Measurements from ENCODE around the gene BPIFA2.
"Not testable (repeated sequence)": the region's sequence is repeated elsewhere in the genome, so short reads cannot be mapped to it uniquely, and the experiment has no call there.

BPIFA2 gene

DNA sequence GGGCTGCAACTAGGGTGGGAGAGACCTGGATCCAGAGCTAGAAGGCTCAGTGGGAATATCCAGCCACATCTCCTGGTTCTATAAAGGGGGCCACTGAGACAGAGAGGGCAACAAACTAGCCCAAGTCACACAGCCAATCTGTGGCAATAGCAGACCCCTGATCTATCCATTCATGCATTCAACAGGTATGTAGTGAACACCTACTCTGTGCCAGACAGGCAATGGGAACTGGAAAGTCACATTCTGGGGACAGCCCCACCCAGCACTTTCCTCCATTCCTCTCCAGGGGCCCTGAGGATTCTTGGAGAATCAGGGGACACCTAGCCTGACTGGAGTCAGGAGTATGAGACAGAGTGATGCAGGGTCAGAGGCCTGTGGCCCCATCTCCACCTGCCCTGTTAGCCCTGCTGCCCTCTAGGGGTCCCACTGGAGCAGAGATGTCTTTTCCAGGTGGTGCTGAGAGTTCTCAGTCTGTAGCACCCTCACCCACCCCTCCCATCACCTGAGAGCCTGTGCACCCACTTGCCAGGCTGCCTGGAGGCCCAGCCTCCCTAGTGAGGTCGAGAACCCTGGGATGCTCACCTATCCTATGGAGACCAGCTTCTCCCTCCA lies 13.6 kb downstream of the BPIFA2 start:
- no peaks in the 10 kb centered on the region for H3K36me3 Mint-ChIP-seq (ENCODE audit: low read depth)
- TF ChIP-seq, protein P1, sequence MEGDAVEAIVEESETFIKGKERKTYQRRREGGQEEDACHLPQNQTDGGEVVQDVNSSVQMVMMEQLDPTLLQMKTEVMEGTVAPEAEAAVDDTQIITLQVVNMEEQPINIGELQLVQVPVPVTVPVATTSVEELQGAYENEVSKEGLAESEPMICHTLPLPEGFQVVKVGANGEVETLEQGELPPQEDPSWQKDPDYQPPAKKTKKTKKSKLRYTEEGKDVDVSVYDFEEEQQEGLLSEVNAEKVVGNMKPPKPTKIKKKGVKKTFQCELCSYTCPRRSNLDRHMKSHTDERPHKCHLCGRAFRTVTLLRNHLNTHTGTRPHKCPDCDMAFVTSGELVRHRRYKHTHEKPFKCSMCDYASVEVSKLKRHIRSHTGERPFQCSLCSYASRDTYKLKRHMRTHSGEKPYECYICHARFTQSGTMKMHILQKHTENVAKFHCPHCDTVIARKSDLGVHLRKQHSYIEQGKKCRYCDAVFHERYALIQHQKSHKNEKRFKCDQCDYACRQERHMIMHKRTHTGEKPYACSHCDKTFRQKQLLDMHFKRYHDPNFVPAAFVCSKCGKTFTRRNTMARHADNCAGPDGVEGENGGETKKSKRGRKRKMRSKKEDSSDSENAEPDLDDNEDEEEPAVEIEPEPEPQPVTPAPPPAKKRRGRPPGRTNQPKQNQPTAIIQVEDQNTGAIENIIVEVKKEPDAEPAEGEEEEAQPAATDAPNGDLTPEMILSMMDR (IDR thresholded peaks at IDR 0.05; ENCODE audit: unreplicated experiment in 3 of 3): no peak
- peaks cover 7% of the 10 kb centered on the region for H3K9me3 Mint-ChIP-seq
- H3K27ac Mint-ChIP-seq: no peak overlapping the region
- H3K4me3 Mint-ChIP-seq: no peak overlapping the region
- peaks cover 9% of the 10 kb centered on the region for H3K27me3 Mint-ChIP-seq (ENCODE audit: low read depth)
- H3K4me1 Mint-ChIP-seq: no peaks in the 10 kb centered on the region

DNA sequence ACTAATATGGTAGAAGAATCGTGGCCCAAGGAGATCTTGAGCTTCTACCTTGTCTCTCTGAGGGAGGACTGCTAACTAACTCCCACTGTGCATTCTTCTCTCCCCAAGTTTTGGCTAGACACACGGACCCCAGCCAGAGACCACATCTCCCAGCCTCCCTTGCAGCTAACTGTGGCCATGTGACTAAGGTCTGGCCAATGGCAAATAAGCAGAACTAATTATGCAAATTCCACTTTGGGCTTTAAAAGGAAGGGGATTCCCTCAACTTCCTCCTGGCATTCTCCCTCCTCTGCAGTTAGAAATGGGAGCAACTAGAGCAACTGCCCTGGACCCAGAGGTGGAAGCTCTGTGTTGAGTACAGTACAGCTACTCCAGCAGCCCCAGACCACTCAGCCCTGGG lies 15.4 kb downstream of the BPIFA2 start:
- H3K36me3 Mint-ChIP-seq (ENCODE audit: low read depth): no peaks in the 10 kb centered on the region
- peaks cover 7% of the 10 kb centered on the region for H3K27me3 Mint-ChIP-seq (ENCODE audit: low read depth)
- no peak overlapping the region for H3K27ac Mint-ChIP-seq
- H3K4me1 Mint-ChIP-seq: no peaks in the 10 kb centered on the region
- TF ChIP-seq, protein P1 (IDR thresholded peaks at IDR 0.05; ENCODE audit: unreplicated experiment in 3 of 3): no peak
- H3K4me3 Mint-ChIP-seq: no peak overlapping the region
- H3K9me3 Mint-ChIP-seq: peaks cover 7% of the 10 kb centered on the region

DNA sequence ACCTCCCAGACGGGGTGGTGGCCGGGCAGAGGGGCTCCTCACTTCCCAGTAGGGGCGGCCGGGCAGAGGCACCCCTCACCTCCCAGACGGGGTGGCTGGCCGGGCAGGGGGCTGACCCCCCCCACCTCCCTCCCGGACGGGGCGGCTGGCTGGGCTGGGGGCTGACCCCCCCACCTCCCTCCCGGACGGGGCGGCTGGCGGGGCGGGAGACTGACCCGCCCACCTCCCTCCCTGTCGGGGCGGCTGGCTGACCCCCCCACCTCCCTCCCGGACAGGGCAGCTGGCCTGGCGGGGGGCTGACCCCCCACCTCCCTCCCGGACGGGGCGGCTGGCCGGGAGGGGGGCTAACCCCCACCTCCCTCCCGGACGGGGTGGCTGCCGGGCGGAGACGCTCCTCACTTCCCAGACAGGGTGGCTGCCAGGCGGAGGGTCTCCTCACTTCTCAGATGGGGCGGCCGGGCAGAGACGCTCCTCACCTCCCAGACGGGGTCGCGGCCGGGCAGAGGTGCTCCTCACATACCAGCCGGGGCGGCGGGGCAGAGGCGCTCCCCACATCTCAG lies 17.2 kb downstream of the BPIFA2 start:
- peaks cover 11% of the 10 kb centered on the region for H3K27me3 Mint-ChIP-seq (ENCODE audit: low read depth)
- H3K27ac Mint-ChIP-seq; H3K4me3 Mint-ChIP-seq; H3K36me3 Mint-ChIP-seq (ENCODE audit: low read depth); H3K9me3 Mint-ChIP-seq; H3K4me1 Mint-ChIP-seq: not testable (repeated sequence)

DNA sequence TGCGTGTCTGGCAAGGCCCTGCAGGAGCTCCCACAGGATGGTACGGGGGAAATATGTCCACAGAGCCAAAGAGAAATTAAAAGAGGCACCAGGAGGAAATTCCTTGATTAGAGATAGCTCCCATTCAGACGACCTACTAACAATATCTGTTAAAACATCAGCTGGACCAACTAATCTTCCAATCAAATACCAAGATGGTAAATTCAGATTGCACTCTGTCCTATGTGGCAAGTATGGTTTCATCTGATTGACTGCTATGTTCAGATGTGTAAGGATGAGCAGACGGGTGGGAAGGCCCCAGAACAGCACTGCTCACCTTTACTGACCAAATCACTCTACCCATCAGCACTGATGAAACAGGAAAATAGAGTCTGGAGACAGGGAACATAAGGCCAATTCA lies 19.5 kb downstream of the BPIFA2 start:
- H3K36me3 Mint-ChIP-seq (ENCODE audit: low read depth): no peaks in the 10 kb centered on the region
- H3K9me3 Mint-ChIP-seq: peaks cover 7% of the 10 kb centered on the region
- H3K4me1 Mint-ChIP-seq: no peaks in the 10 kb centered on the region
- H3K4me3 Mint-ChIP-seq: no peak overlapping the region
- H3K27me3 Mint-ChIP-seq (ENCODE audit: low read depth): peaks cover 18% of the 10 kb centered on the region
- TF ChIP-seq, protein P1 (IDR thresholded peaks at IDR 0.05; ENCODE audit: unreplicated experiment in 3 of 3): no peak
- H3K27ac Mint-ChIP-seq: no peak overlapping the region

DNA sequence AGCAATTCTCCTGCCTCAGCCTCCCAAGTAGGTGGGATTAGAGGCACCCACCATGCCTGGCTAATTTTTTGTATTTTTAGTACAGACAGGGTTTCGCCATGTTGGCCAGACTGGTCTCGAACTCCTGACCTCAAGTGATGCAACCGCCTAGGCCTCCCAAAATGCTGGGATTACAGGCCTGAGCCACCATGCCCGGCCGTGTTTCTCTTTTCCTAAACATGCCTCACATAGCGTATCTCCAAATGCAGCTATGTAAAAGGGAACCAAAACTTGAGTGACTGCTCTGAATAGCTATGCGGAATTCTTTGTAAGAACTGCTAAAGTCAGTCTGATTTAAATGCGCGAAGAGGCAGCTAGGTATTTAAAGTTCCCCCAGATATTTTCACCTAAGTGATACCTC lies 20.5 kb downstream of the BPIFA2 start:
- Mint-ChIP-seq H3K4me3 (no peak overlapping the region), H3K4me1 (no peaks in the 10 kb centered on the region), H3K27me3 (ENCODE audit: low read depth) (peaks cover 11% of the 10 kb centered on the region), H3K27ac (no peak overlapping the region), H3K36me3 (ENCODE audit: low read depth) (no peaks in the 10 kb centered on the region), H3K9me3 (peaks cover 5% of the 10 kb centered on the region)
- TF ChIP-seq, protein P1 (IDR thresholded peaks at IDR 0.05; ENCODE audit: unreplicated experiment in 3 of 3): no peak

DNA sequence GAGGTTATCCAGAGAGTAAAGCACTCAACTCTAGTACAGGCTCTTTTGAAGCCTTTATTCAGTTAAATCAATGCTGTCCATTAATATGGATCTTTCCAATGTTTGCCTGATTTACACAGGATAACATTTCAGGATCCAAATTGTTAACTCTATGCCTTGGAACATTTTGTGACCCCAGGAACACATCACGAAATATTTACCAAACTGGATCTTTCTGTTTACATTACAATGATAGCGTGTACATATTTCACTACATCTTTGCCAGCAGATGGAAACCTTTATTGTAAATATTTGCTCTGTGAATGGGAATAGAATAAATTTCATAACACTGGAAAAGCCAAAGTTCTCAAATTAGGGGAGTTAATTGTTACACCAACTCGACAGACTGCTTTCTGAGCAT lies 23.5 kb downstream of the BPIFA2 start:
- H3K36me3 Mint-ChIP-seq (ENCODE audit: low read depth): no peaks in the 10 kb centered on the region
- peaks cover 17% of the 10 kb centered on the region for H3K27me3 Mint-ChIP-seq (ENCODE audit: low read depth)
- H3K4me3 Mint-ChIP-seq: no peak overlapping the region
- no peak overlapping the region for H3K27ac Mint-ChIP-seq
- TF ChIP-seq, protein P1 (IDR thresholded peaks at IDR 0.05; ENCODE audit: unreplicated experiment in 3 of 3): no peak
- no peaks in the 10 kb centered on the region for H3K9me3 Mint-ChIP-seq
- no peaks in the 10 kb centered on the region for H3K4me1 Mint-ChIP-seq
